Measurements from ENCODE around the gene VANGL2. TPM values are rescaled to one million over a fixed set of nuclear protein-coding genes. Genes with fewer than 3 reads are reported as not detected.

Gene VANGL2
- total and polyA plus RNA-seq, 9 of the 15 experiments (the other 6 are each of a cell fraction or from before 2014, with no cell fraction given), result 0.28 to 4.0 (median 0.98) TPM

GRCh38 chr1:160375788-160376524 lies 24.4 kb upstream of the VANGL2 start:
- no peak overlapping the region for H3K4me3 ChIP-seq
- no peaks in the 10 kb centered on the region for H3K36me3 ChIP-seq (ENCODE audit: control insufficient read depth, insufficient read depth, low read length)
- peak overlapping the region; percentile 33 to 43; a peak in 2 of 4 replicates for H3K9ac ChIP-seq (ENCODE audit: insufficient read depth in 1 of 2, low read depth in 2 of 2, low read length in 2 of 2)
- H2AFZ ChIP-seq (ENCODE audit: low read depth, low read length), result peak overlapping the region; percentile 67
- WGBS (ENCODE audit: insufficient coverage, low coverage, missing lambda C conversion rate), result 6% methylated on average over 8 of the region's 9 CpGs
- intact Hi-C loops (cut with micrococcal nuclease) (loop anchor here (1.0 to 5.0 kb wide), 9 partner anchors 13 to 291 kb away; partner anchors contain the start of genes DCAF8 and PEX19), in situ Hi-C loops (cut with MboI) (loop anchor here (10.0 kb wide), 1 partner anchor 271 kb away; no protein-coding TSS in a partner anchor)
- no TSS peak for BruUV-seq (replicated peaks)
- H3K27me3 ChIP-seq (ENCODE audit: control insufficient read depth in 2 of 2, insufficient read depth in 2 of 2, low read length in 2 of 2), result no peaks in the 10 kb centered on the region; a peak in 1 of 5 replicates
- H3K79me2 ChIP-seq (ENCODE audit: control insufficient read depth, insufficient read depth, low read length), result no peaks in the 10 kb centered on the region
- peak overlapping the region; percentile 72; the same call in 2 of the 3 replicates for H3K27ac ChIP-seq (ENCODE audit: extremely low read depth, low read depth, low read length)
- H3K9me1 ChIP-seq (ENCODE audit: control insufficient read depth, insufficient read depth, low read length), result no peaks in the 10 kb centered on the region
- peak overlapping the region; percentile 35 for H3K4me2 ChIP-seq (ENCODE audit: insufficient read depth, low read length)
- POLR2A ChIA-PET, result interaction anchor here (0.6 to 5.7 kb wide), 14 partner anchors 8 to 349 kb away, joined by 3 to 37 read pairs (median 4); partner anchors contain the start of gene NHLH1
- peak in 3 of 4 experiments; percentile 38 to 45 (median 39) for DNase-seq (ENCODE audit: extremely low read depth in 1 of 4, low spot score in 3 of 4)
- H4K20me1 ChIP-seq (replicated peaks; ENCODE audit: control insufficient read depth, insufficient read depth, low read length), result no peaks in the 10 kb centered on the region
- peaks cover 17 to 22% of the 10 kb centered on the region in 2 experiments for H3K4me1 ChIP-seq (replicated peaks in 1 of 2; ENCODE audit: control insufficient read depth in 2 of 2, insufficient read depth in 2 of 2, low read length in 2 of 2)
- ATAC-seq, result peak; percentile 62
- FAIRE-seq, result no peak
- CTCF ChIA-PET (ENCODE audit: low intra/inter-chr PET ratio), result interaction anchor here (0.5 to 1.7 kb wide), 7 partner anchors 179 to 614 kb away, joined by 3 to 11 read pairs (median 4); no protein-coding TSS in a partner anchor
- no peaks in the 10 kb centered on the region for H3K9me3 ChIP-seq (replicated peaks; ENCODE audit: control insufficient read depth, insufficient read depth, low read depth, low read length)
- no peak; the same call in 1 of the 2 replicates for TF ChIP-seq NR2C1 (IDR thresholded peaks at IDR 0.05)
- 0 out of 2 replicates have a peak, but pooled peaks have one; percentile 35 for TF ChIP-seq NR2C1 (tag; IDR thresholded peaks at IDR 0.05)
- TF ChIP-seq HNRNPUL1 (IDR thresholded peaks at IDR 0.05; ENCODE audit: low read length), result no peak
- TF ChIP-seq RBM34 (IDR thresholded peaks at IDR 0.05; ENCODE audit: borderline replicate concordance, insufficient read depth, low read length), result no peak
- no peak for TF ChIP-seq ATF1 (CRISPR knock-in tag; IDR thresholded peaks at IDR 0.05)
- peak; percentile 26; the same call in 1 of the 2 replicates for TF ChIP-seq ATF1 (tag; IDR thresholded peaks at IDR 0.05)
- TF ChIP-seq STAG1 (CRISPR knock-in tag; IDR thresholded peaks at IDR 0.05; ENCODE audit: borderline replicate concordance), result no peak
- TF ChIP-seq OTX1 (CRISPR knock-in tag; IDR thresholded peaks at IDR 0.05), result no peak
- peak; percentile 69; the same call in 1 of the 2 replicates for TF ChIP-seq SMARCA5 (IDR thresholded peaks at IDR 0.05)
- peak; percentile 75 for TF ChIP-seq GABPA (tag; conservative IDR thresholded peaks at IDR 0.05; ENCODE audit: low read depth)
- TF ChIP-seq TSC22D4 (tag; IDR thresholded peaks at IDR 0.05), result no peak
- TF ChIP-seq JUND (IDR thresholded peaks at IDR 0.05; ENCODE audit: borderline replicate concordance, low read depth, low read length), result peak; percentile 75; the same call in 1 of the 2 replicates
- TF ChIP-seq JUND (tag; IDR thresholded peaks at IDR 0.05; ENCODE audit: borderline replicate concordance, low read depth, low read length), result peak; percentile 65; the same call in 1 of the 3 replicates
- TF ChIP-seq ZNF146 (CRISPR knock-in tag; IDR thresholded peaks at IDR 0.05; ENCODE audit: unreplicated experiment), result no peak
- peak; percentile 81 for TF ChIP-seq ATF3 (IDR thresholded peaks at IDR 0.05)
- TF ChIP-seq ATF3 (CRISPR knock-in tag; conservative IDR thresholded peaks at IDR 0.05), result no peak
- TF ChIP-seq ZNF124 (CRISPR knock-in tag; IDR thresholded peaks at IDR 0.05), result no peak
- TF ChIP-seq JUN (IDR thresholded peaks at IDR 0.05; ENCODE audit: borderline replicate concordance, low read depth, low read length), result peak; percentile 53; the same call in 1 of the 2 replicates
- TF ChIP-seq JUN (CRISPR knock-in tag; IDR thresholded peaks at IDR 0.05; ENCODE audit: borderline replicate concordance), result no peak
- TF ChIP-seq ZNF445 (CRISPR knock-in tag; IDR thresholded peaks at IDR 0.05; ENCODE audit: low read depth), result no peak
- TF ChIP-seq L3MBTL2 (IDR thresholded peaks at IDR 0.05), result peak; percentile 31; the same call in 1 of the 2 replicates
- 0 out of 2 replicates have a peak, but pooled peaks have one; percentile 17 for TF ChIP-seq NR2C2 (CRISPR knock-in tag; IDR thresholded peaks at IDR 0.05)
- peak; percentile 84 for TF ChIP-seq NR2C2 (tag; IDR thresholded peaks at IDR 0.05)
- 0 out of 2 replicates have a peak, but pooled peaks have one; percentile 29 for TF ChIP-seq SMARCE1 (IDR thresholded peaks at IDR 0.05)

All from K562 (cell line).